ENCODE results near the gene C14orf39.

DNA sequence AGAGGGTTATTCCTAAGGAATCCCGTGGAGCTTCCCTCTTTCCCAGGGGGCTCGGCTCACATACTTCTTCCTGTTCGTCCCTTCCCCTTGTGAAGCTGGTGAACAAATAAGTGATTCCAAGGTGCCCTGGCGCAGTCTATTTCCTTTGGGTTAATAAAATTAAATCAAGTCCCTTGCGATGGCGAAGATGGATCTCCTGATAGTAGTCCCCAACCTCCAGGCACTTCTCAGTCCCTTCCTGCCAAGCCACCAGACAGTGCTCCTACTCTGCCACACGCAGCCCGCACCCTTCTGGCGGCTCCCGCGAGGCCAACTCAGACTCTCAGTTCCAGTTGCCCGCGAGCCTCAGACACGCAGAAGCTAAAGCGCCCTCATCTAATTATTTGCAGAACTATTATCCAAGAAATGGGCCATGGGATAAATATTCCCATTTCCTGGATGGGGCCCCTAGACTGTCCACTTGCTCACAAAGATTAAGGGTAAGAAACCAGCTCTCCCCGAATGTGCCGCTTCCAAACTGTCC is 20.7 kb upstream of the C14orf39 start:
- TF ChIP-seq, protein P1, sequence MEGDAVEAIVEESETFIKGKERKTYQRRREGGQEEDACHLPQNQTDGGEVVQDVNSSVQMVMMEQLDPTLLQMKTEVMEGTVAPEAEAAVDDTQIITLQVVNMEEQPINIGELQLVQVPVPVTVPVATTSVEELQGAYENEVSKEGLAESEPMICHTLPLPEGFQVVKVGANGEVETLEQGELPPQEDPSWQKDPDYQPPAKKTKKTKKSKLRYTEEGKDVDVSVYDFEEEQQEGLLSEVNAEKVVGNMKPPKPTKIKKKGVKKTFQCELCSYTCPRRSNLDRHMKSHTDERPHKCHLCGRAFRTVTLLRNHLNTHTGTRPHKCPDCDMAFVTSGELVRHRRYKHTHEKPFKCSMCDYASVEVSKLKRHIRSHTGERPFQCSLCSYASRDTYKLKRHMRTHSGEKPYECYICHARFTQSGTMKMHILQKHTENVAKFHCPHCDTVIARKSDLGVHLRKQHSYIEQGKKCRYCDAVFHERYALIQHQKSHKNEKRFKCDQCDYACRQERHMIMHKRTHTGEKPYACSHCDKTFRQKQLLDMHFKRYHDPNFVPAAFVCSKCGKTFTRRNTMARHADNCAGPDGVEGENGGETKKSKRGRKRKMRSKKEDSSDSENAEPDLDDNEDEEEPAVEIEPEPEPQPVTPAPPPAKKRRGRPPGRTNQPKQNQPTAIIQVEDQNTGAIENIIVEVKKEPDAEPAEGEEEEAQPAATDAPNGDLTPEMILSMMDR (IDR thresholded peaks at IDR 0.05), result no peak
- TF ChIP-seq POLR2A (IDR thresholded peaks at IDR 0.05), result no peak

Measured in lower leg skin (tissue), 3 donors.